SU-DHL-6 (cell line): Measurements from ENCODE around the gene ACP4.

Experiments
- CTCF ChIP-seq: fragments of 200-600 bp; sonication (generic); IDR thresholded peaks from one replicate; pipeline ENCODE4 v1.5.1; 2017; ENCODE audit warnings: antibody characterized with exemption, mild to moderate bottlenecking, low read length, moderate library complexity; ENCODE audit not compliant: insufficient read depth, poor library complexity, severe bottlenecking
- EZH2phosphoT487 ChIP-seq: fragments of 200-600 bp; sonication (generic), shearing (Covaris generic); conservative IDR thresholded peaks from 2 replicates; pipeline ENCODE4 v1.6.1; 2018; ENCODE audit warnings: mild to moderate bottlenecking, antibody characterized with exemption, low read length, moderate library complexity, mixed read lengths

GRCh38 chr19:50792272-50793250 lies 2.3 kb downstream of the ACP4 start:
- no peak for TF ChIP-seq CTCF
- no peak for TF ChIP-seq EZH2phosphoT487
